Posterior cingulate gyrus (tissue), 11 donors: ENCODE results near the gene XIRP1.

ENCODE experiments used
- DNase-seq, 10 donors: peaks; one replicate each; pipeline versions ENCODE4 v3.0.0 to v3.0.0-alpha.2; 2020 to 2021; ENCODE audit warnings: mixed read lengths in 3 of 10
- intact Hi-C: fragments of 100-400 bp; cut with DNase I; formaldehyde crosslinking; loops from one replicate; pipeline ENCODE4 v1.15.1; 2023

XIRP1 gene

GRCh38 chr3:39209329-39209970, 17.1 kb upstream of the XIRP1 start:
- intact Hi-C loops, result loop anchor here (5.0 kb wide), 1 partner anchor 78 kb away; no protein-coding TSS in a partner anchor
- DNase-seq, result no peak

- DNase-seq, result peak in 7 of 10 donors; percentile 47 to 92 (median 56)
- intact Hi-C loops, result loop anchor here (5.0 kb wide), 1 partner anchor 79 kb away; no protein-coding TSS in a partner anchor
Observed at GRCh38 chr3:39208463-39209055, 16.2 kb upstream of the XIRP1 start.

GRCh38 chr3:39207361-39208186, 15.2 kb upstream of the XIRP1 start:
- no peak for DNase-seq
- intact Hi-C loops, result loop anchor here (5.0 kb wide), 1 partner anchor 80 kb away; no protein-coding TSS in a partner anchor

- intact Hi-C loops, result loop anchor here (5.0 kb wide), 1 partner anchor 81 kb away; no protein-coding TSS in a partner anchor
- no peak for DNase-seq
Observed at GRCh38 chr3:39205919-39206516, 13.6 kb upstream of the XIRP1 start.

GRCh38 chr3:39205131-39205530, 12.7 kb upstream of the XIRP1 start:
- DNase-seq, result no peak
- intact Hi-C loops, result loop anchor here (5.0 kb wide), 1 partner anchor 82 kb away; no protein-coding TSS in a partner anchor

- no peak for DNase-seq
- intact Hi-C loops, result no loop called here
Observed at GRCh38 chr3:39203860-39204259, 11.5 kb upstream of the XIRP1 start.

- intact Hi-C loops, result no loop called here
- no peak for DNase-seq
Observed at GRCh38 chr3:39203402-39203801, 11.0 kb upstream of the XIRP1 start.

- intact Hi-C loops, result no loop called here
Observed at GRCh38 chr3:39202094-39202493, 9.7 kb upstream of the XIRP1 start.

GRCh38 chr3:39196671-39197356, 4.4 kb upstream of the XIRP1 start:
- intact Hi-C loops, result no loop called here
- DNase-seq, result no peak

More at GRCh38 chr3:39202094-39202493, 9.7 kb upstream of the XIRP1 start:
- no peak for DNase-seq

GRCh38 chr3:39196034-39196433, 3.6 kb upstream of the XIRP1 start:
- intact Hi-C loops, result no loop called here

GRCh38 chr3:39193391-39193790, 996 bp upstream of the XIRP1 start:
- intact Hi-C loops, result no loop called here
- no peak for DNase-seq

More at GRCh38 chr3:39196034-39196433, 3.6 kb upstream of the XIRP1 start:
- DNase-seq, result no peak

- DNase-seq, result no peak
- intact Hi-C loops, result no loop called here
Observed at GRCh38 chr3:39191773-39192172, 622 bp downstream of the XIRP1 start.

- no peak for DNase-seq
- intact Hi-C loops, result no loop called here
Observed at GRCh38 chr3:39191111-39191510, 1.3 kb downstream of the XIRP1 start.

GRCh38 chr3:39190281-39191025, 1.9 kb downstream of the XIRP1 start:
- intact Hi-C loops, result no loop called here

GRCh38 chr3:39189959-39190269, 2.5 kb downstream of the XIRP1 start:
- peak in 4 of 10 donors; percentile 56 to 91 (median 60) for DNase-seq
- intact Hi-C loops, result loop anchor here (1.0 to 10.0 kb wide), 2 partner anchors 85 to 98 kb away; partner anchors contain the start of genes GORASP1 and TTC21A

More at GRCh38 chr3:39190281-39191025, 1.9 kb downstream of the XIRP1 start:
- DNase-seq, result no peak

GRCh38 chr3:39189150-39189958, 3.0 kb downstream of the XIRP1 start:
- intact Hi-C loops, result loop anchor here (1.0 to 10.0 kb wide), 2 partner anchors 85 to 99 kb away; partner anchors contain the start of genes GORASP1 and TTC21A
- DNase-seq, result no peak

GRCh38 chr3:39188271-39189149, 3.9 kb downstream of the XIRP1 start:
- no peak for DNase-seq
- intact Hi-C loops, result loop anchor here (1.0 to 10.0 kb wide), 2 partner anchors 84 to 100 kb away; partner anchors contain the start of genes GORASP1 and TTC21A
